IPS-NIHi7 (cell line): ENCODE measurements around the gene INPP5A.
A peak's percentile ranks its signal among the peaks of the same experiment; 100 is the strongest.
"Not testable (repeated sequence)": the region's sequence is repeated elsewhere in the genome, so short reads cannot be mapped to it uniquely, and the experiment has no call there.

Experiments used
- DNase-seq: peaks from one replicate; pipeline ENCODE4 v3.0.0; 2012; ENCODE audit warnings: mixed read lengths; ENCODE audit errors: extremely low spot score

Gene INPP5A

GRCh38 chr10:132548106-132548823 lies 10.7 kb downstream of the INPP5A start:
- no peak for DNase-seq

GRCh38 chr10:132548869-132549268 lies 11.3 kb downstream of the INPP5A start:
- DNase-seq, result no peak

- peak; percentile 6 for DNase-seq
Measured at GRCh38 chr10:132549371-132549770, 11.8 kb downstream of the INPP5A start.

- DNase-seq, result peak; percentile 8
Measured at GRCh38 chr10:132550366-132551092, 12.9 kb downstream of the INPP5A start.

GRCh38 chr10:132551093-132551807 lies 13.7 kb downstream of the INPP5A start:
- DNase-seq, result peak; percentile 13

GRCh38 chr10:132551808-132552130 lies 14.2 kb downstream of the INPP5A start:
- DNase-seq, result no peak

- DNase-seq, result not testable (repeated sequence)
Measured at GRCh38 chr10:132552635-132553034, 15.0 kb downstream of the INPP5A start.

GRCh38 chr10:132553568-132553967 lies 16.0 kb downstream of the INPP5A start:
- DNase-seq, result not testable (repeated sequence)

GRCh38 chr10:132554053-132554990 lies 16.7 kb downstream of the INPP5A start:
- DNase-seq, result no peak

GRCh38 chr10:132554991-132555647 lies 17.5 kb downstream of the INPP5A start:
- DNase-seq, result no peak

GRCh38 chr10:132555648-132556575 lies 18.3 kb downstream of the INPP5A start:
- no peak for DNase-seq

GRCh38 chr10:132556994-132557441 lies 19.4 kb downstream of the INPP5A start:
- no peak for DNase-seq

GRCh38 chr10:132557696-132558515 lies 20.3 kb downstream of the INPP5A start:
- DNase-seq, result no peak

- DNase-seq, result no peak
Measured at GRCh38 chr10:132558516-132559413, 21.2 kb downstream of the INPP5A start.

- no peak for DNase-seq
Measured at GRCh38 chr10:132559538-132559937, 22.0 kb downstream of the INPP5A start.

GRCh38 chr10:132560241-132560731 lies 22.7 kb downstream of the INPP5A start:
- DNase-seq, result no peak

- DNase-seq, result no peak
Measured at GRCh38 chr10:132562177-132562915, 24.8 kb downstream of the INPP5A start.
